Liver (tissue), 9 donors: ENCODE results near the gene LVRN. TPM values are rescaled to one million over a fixed set of nuclear protein-coding genes. Genes with fewer than 3 reads are reported as not detected.

Source experiments
- DNase-seq: peaks from one replicate; pipeline ENCODE4 v3.0.0-alpha.2; 2017; ENCODE audit warnings: low spot score
- H3K27ac ChIP-seq, 2 donors: one replicate each; pipeline ENCODE4 v1.7.0; 2013; ENCODE audit warnings: inconsistent platforms in 2 of 2, low read length in 2 of 2, control low read depth in 1 of 2, low read depth in 1 of 2, mild to moderate bottlenecking in 1 of 2
- H3K27me3 ChIP-seq, 4 donors: one replicate each; pipeline versions ENCODE4 v1.6.1 to v1.7.0; 2013; ENCODE audit warnings: low read length in 3 of 4, inconsistent platforms in 1 of 4, mild to moderate bottlenecking in 1 of 4, moderate library complexity in 1 of 4; ENCODE audit not compliant: control insufficient read depth in 4 of 4, insufficient read depth in 4 of 4
- H3K36me3 ChIP-seq, 4 donors: one replicate each; pipeline versions ENCODE4 v1.6.1 to v1.7.0; 2013; ENCODE audit warnings: low read length in 3 of 4, mild to moderate bottlenecking in 3 of 4, low read depth in 1 of 4, moderate library complexity in 1 of 4; ENCODE audit not compliant: control insufficient read depth in 4 of 4, insufficient read depth in 3 of 4
- H3K4me1 ChIP-seq, 4 donors: one replicate each; pipeline versions ENCODE4 v1.6.1 to v1.7.0; 2013; ENCODE audit warnings: low read length in 3 of 4, mild to moderate bottlenecking in 3 of 4, moderate library complexity in 1 of 4; ENCODE audit not compliant: control insufficient read depth in 4 of 4, insufficient read depth in 4 of 4
- H3K4me3 ChIP-seq, 3 donors: one replicate each; pipeline versions ENCODE4 v1.6.1 to v1.7.0; 2013; ENCODE audit warnings: low read length in 3 of 3, control low read depth in 1 of 3, low read depth in 1 of 3, mild to moderate bottlenecking in 1 of 3
- H3K9ac ChIP-seq, 2 donors: one replicate each; pipeline ENCODE4 v1.7.0; 2013; ENCODE audit warnings: low read length in 2 of 2, mild to moderate bottlenecking in 2 of 2, moderate library complexity in 2 of 2, control low read depth in 1 of 2, low read depth in 1 of 2
- H3K9me3 ChIP-seq, 4 donors: one replicate each; pipeline versions ENCODE4 v1.6.1 to v1.7.0; 2013; ENCODE audit warnings: low read length in 3 of 4; ENCODE audit not compliant: control insufficient read depth in 4 of 4
- EGR1 ChIP-seq, 2 donors: IDR thresholded peaks; 2 replicates each; pipeline ENCODE4 v1.6.1; 2016 to 2018; ENCODE audit warnings: antibody characterized with exemption in 2 of 2, low read depth in 2 of 2
- FOXA1 ChIP-seq: IDR thresholded peaks from 2 replicates; pipeline ENCODE4 v1.6.1; 2016; ENCODE audit warnings: antibody characterized with exemption
- FOXA2 ChIP-seq: IDR thresholded peaks from 2 replicates; pipeline ENCODE4 v1.6.1; 2016; ENCODE audit warnings: antibody characterized with exemption
- GABPA ChIP-seq, 2 donors: IDR thresholded peaks in 1 of 2; conservative IDR thresholded peaks in 1 of 2; 2 replicates each; pipeline ENCODE4 v1.6.1; 2016; ENCODE audit warnings: antibody characterized with exemption in 2 of 2, mild to moderate bottlenecking in 1 of 2, moderate library complexity in 1 of 2
- HNF4A ChIP-seq, 2 donors: conservative IDR thresholded peaks; 2 replicates each; pipeline ENCODE4 v1.6.1; 2016; ENCODE audit warnings: antibody characterized with exemption in 2 of 2, mild to moderate bottlenecking in 2 of 2
- HNF4G ChIP-seq: IDR thresholded peaks from 2 replicates; pipeline ENCODE4 v1.6.1; 2016; ENCODE audit warnings: antibody characterized with exemption
- JUND ChIP-seq, 2 donors: IDR thresholded peaks; 2 replicates each; pipeline ENCODE4 v1.6.1; 2016; ENCODE audit warnings: antibody characterized with exemption in 2 of 2
- NR2F2 ChIP-seq: IDR thresholded peaks from 2 replicates; pipeline ENCODE4 v1.6.1; 2016; ENCODE audit warnings: antibody characterized with exemption
- RAD21 ChIP-seq, 2 donors: IDR thresholded peaks; 2 replicates each; pipeline ENCODE4 v1.6.1; 2016; ENCODE audit warnings: antibody characterized with exemption in 2 of 2, mild to moderate bottlenecking in 2 of 2
- RXRA ChIP-seq, 2 donors: IDR thresholded peaks; 2 replicates each; pipeline ENCODE4 v1.6.1; 2017 to 2018; ENCODE audit warnings: antibody characterized with exemption in 2 of 2, mild to moderate bottlenecking in 1 of 2
- SP1 ChIP-seq: IDR thresholded peaks from 2 replicates; pipeline ENCODE4 v1.6.1; 2018; ENCODE audit warnings: antibody characterized with exemption, mild to moderate bottlenecking
- TAF1 ChIP-seq: conservative IDR thresholded peaks from 2 replicates; pipeline ENCODE4 v1.6.1; 2016; ENCODE audit warnings: antibody characterized with exemption, mild to moderate bottlenecking
- YY1 ChIP-seq: IDR thresholded peaks from 2 replicates; pipeline ENCODE4 v1.6.1; 2016; ENCODE audit warnings: antibody characterized with exemption, mild to moderate bottlenecking
- WGBS: extraction: QIAGEN DNeasy Blood & Tissue Kit; methylation state at CpG from one replicate; pipeline ENCODE4 v1.1.7; 2013; 5-methylcytosine and 5-hydroxymethylcytosine counted together
- polyA plus RNA-seq, 2 donors: library from polyadenylated mRNA; stranded (reverse) in 1 of 2; unstranded in 1 of 2; fragments of 200-250 nt in 1 of 2; fragments of >200 nt in 1 of 2; fragmentation: Nextera tagmentation in 1 of 2; extraction: Ambion mirVana in 1 of 2; gene quantifications; one replicate each; pipeline versions ENCODE4 v1.2.1 to v1.2.3, GENCODE V29; 2013 to 2015
- total RNA-seq, 2 donors: library from RNA; depleted of rRNA; stranded (reverse); fragments of >200 nt; gene quantifications; one replicate each; pipeline ENCODE4 v1.2.3, GENCODE V29; 2014
- TF ChIP-seq, protein P1 (sequence below): IDR thresholded peaks from 2 replicates; pipeline ENCODE4 v1.6.1; 2016; ENCODE audit warnings: antibody characterized with exemption
- TF ChIP-seq, protein P2 (sequence below): IDR thresholded peaks from 2 replicates; pipeline ENCODE4 v1.6.1; 2016; ENCODE audit warnings: antibody characterized with exemption
- TF ChIP-seq, protein P3 (sequence below): IDR thresholded peaks from 2 replicates; pipeline ENCODE4 v1.6.1; 2016; ENCODE audit warnings: antibody characterized with exemption
- TF ChIP-seq, protein P4 (sequence below): IDR thresholded peaks from 2 replicates; pipeline ENCODE4 v1.6.1; 2016; ENCODE audit warnings: antibody characterized with exemption, mild to moderate bottlenecking
- TF ChIP-seq, protein P5 (sequence below): fragments of 150-350 bp; IDR thresholded peaks from 2 replicates; pipeline ENCODE4 v1.5.1; 2017; ENCODE audit warnings: improper control_type of control experiment, low read depth, low read length; ENCODE audit not compliant: missing input control
- donor health status: healthy.
- donor health status: healthy.
- donor health status: healthy.
- donor health status: healthy.
- donor health status: healthy.

The LVRN gene
- total and polyA plus RNA-seq, 4 donors: 0.05 to 0.17 (median 0.11) TPM; not detected in 1

DNA sequence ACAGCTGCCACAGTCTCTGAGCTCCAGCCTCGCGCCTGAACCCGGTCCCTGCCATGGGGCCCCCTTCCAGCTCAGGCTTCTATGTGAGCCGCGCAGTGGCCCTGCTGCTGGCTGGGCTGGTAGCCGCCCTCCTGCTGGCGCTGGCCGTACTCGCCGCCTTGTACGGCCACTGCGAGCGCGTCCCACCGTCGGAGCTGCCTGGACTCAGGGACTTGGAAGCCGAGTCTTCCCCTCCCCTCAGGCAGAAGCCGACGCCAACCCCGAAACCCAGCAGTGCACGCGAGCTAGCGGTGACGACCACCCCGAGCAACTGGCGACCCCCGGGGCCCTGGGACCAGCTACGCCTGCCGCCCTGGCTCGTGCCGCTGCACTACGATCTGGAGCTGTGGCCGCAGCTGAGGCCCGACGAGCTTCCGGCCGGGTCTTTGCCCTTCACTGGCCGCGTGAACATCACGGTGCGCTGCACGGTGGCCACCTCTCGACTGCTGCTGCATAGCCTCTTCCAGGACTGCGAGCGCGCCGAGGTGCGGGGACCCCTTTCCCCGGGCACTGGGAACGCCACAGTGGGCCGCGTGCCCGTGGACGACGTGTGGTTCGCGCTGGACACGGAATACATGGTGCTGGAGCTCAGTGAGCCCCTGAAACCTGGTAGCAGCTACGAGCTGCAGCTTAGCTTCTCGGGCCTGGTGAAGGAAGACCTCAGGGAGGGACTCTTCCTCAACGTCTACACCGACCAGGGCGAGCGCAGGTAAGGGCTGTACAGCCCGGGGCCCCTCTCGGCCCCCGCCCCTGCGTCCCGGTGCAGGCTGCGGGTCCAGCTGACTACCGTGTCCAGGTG, 509 bp downstream of the LVRN start:
- DNase-seq: no peak
- no peak for TF ChIP-seq TAF1
- no peak overlapping the region for H3K27ac ChIP-seq
- H3K4me3 ChIP-seq: peak overlapping the region in 2 of 3 donors; percentile 6 to 46
- H3K36me3 ChIP-seq: no peaks in the 10 kb centered on the region
- H3K27me3 ChIP-seq: peaks cover 0 to 21% (median 8%) of the 10 kb centered on the region in 4 donors
- peaks cover 0 to 18% (median 7%) of the 10 kb centered on the region in 4 donors for H3K4me1 ChIP-seq
- WGBS: 4% methylated on average over 71 of the region's 71 CpGs
- H3K9ac ChIP-seq: no peak overlapping the region
- H3K9me3 ChIP-seq: peaks cover 0 to 5% (median 0%) of the 10 kb centered on the region in 4 donors

DNA sequence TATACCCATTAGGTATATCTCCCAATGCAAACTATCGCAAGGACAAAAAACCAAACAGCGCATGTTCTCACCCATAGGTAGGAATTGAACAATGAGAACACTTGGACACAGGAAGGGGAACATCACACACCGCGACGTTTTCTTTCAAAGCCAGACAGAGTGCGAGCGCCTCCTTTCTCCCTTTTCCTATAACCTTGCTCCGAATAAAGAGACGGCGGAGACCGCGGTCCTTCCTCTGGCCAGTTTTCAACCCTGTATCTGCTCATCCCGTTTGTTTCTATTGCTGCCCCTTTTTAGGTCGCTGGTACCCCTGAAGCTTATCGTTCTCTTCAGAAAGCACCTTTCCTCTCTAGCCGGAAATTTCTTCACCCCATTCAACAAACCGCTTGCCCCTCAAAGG, 1.3 kb downstream of the LVRN start:
- no peak for DNase-seq
- 25% methylated on average over 17 of the region's 17 CpGs for WGBS
- TF ChIP-seq RAD21 (IDR thresholded peaks at IDR 0.05): no peak
- no peak for TF ChIP-seq FOXA1
- no peak for TF ChIP-seq SP1
- no peak for TF ChIP-seq YY1
- TF ChIP-seq, protein P1, sequence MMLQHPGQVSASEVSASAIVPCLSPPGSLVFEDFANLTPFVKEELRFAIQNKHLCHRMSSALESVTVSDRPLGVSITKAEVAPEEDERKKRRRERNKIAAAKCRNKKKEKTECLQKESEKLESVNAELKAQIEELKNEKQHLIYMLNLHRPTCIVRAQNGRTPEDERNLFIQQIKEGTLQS: no peak
- no peak for TF ChIP-seq EGR1 (IDR thresholded peaks at IDR 0.05; ENCODE audit: low read depth in 2 of 2)
- TF ChIP-seq JUND (IDR thresholded peaks at IDR 0.05): no peak
- TF ChIP-seq FOXA2: no peak
- TF ChIP-seq RXRA (IDR thresholded peaks at IDR 0.05): no peak
- TF ChIP-seq, protein P2, sequence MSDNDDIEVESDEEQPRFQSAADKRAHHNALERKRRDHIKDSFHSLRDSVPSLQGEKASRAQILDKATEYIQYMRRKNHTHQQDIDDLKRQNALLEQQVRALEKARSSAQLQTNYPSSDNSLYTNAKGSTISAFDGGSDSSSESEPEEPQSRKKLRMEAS: no peak
- no peak for TF ChIP-seq HNF4G
- TF ChIP-seq NR2F2: no peak
- TF ChIP-seq, protein P3, sequence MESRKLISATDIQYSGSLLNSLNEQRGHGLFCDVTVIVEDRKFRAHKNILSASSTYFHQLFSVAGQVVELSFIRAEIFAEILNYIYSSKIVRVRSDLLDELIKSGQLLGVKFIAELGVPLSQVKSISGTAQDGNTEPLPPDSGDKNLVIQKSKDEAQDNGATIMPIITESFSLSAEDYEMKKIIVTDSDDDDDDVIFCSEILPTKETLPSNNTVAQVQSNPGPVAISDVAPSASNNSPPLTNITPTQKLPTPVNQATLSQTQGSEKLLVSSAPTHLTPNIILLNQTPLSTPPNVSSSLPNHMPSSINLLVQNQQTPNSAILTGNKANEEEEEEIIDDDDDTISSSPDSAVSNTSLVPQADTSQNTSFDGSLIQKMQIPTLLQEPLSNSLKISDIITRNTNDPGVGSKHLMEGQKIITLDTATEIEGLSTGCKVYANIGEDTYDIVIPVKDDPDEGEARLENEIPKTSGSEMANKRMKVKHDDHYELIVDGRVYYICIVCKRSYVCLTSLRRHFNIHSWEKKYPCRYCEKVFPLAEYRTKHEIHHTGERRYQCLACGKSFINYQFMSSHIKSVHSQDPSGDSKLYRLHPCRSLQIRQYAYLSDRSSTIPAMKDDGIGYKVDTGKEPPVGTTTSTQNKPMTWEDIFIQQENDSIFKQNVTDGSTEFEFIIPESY: no peak
- TF ChIP-seq, protein P4, sequence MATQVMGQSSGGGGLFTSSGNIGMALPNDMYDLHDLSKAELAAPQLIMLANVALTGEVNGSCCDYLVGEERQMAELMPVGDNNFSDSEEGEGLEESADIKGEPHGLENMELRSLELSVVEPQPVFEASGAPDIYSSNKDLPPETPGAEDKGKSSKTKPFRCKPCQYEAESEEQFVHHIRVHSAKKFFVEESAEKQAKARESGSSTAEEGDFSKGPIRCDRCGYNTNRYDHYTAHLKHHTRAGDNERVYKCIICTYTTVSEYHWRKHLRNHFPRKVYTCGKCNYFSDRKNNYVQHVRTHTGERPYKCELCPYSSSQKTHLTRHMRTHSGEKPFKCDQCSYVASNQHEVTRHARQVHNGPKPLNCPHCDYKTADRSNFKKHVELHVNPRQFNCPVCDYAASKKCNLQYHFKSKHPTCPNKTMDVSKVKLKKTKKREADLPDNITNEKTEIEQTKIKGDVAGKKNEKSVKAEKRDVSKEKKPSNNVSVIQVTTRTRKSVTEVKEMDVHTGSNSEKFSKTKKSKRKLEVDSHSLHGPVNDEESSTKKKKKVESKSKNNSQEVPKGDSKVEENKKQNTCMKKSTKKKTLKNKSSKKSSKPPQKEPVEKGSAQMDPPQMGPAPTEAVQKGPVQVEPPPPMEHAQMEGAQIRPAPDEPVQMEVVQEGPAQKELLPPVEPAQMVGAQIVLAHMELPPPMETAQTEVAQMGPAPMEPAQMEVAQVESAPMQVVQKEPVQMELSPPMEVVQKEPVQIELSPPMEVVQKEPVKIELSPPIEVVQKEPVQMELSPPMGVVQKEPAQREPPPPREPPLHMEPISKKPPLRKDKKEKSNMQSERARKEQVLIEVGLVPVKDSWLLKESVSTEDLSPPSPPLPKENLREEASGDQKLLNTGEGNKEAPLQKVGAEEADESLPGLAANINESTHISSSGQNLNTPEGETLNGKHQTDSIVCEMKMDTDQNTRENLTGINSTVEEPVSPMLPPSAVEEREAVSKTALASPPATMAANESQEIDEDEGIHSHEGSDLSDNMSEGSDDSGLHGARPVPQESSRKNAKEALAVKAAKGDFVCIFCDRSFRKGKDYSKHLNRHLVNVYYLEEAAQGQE: no peak
- TF ChIP-seq GABPA (IDR thresholded peaks at IDR 0.05 in 1 of 2, conservative IDR thresholded peaks at IDR 0.05 in 1 of 2): no peak
- TF ChIP-seq, protein P5, sequence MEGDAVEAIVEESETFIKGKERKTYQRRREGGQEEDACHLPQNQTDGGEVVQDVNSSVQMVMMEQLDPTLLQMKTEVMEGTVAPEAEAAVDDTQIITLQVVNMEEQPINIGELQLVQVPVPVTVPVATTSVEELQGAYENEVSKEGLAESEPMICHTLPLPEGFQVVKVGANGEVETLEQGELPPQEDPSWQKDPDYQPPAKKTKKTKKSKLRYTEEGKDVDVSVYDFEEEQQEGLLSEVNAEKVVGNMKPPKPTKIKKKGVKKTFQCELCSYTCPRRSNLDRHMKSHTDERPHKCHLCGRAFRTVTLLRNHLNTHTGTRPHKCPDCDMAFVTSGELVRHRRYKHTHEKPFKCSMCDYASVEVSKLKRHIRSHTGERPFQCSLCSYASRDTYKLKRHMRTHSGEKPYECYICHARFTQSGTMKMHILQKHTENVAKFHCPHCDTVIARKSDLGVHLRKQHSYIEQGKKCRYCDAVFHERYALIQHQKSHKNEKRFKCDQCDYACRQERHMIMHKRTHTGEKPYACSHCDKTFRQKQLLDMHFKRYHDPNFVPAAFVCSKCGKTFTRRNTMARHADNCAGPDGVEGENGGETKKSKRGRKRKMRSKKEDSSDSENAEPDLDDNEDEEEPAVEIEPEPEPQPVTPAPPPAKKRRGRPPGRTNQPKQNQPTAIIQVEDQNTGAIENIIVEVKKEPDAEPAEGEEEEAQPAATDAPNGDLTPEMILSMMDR: no peak
- no peak for TF ChIP-seq HNF4A (conservative IDR thresholded peaks at IDR 0.05)
- TF ChIP-seq TAF1: no peak
- no peaks in the 10 kb centered on the region for H3K9me3 ChIP-seq
- H3K36me3 ChIP-seq: no peaks in the 10 kb centered on the region
- no peak overlapping the region for H3K9ac ChIP-seq
- no peak overlapping the region for H3K27ac ChIP-seq
- H3K4me1 ChIP-seq: peaks cover 0 to 18% (median 7%) of the 10 kb centered on the region in 4 donors
- peaks cover 0 to 18% (median 8%) of the 10 kb centered on the region in 4 donors for H3K27me3 ChIP-seq
- no peak overlapping the region for H3K4me3 ChIP-seq
